HepG2 (cell line): ENCODE measurements around the gene ELP6. TPM values are rescaled to one million over a fixed set of nuclear protein-coding genes. Genes with fewer than 3 reads are reported as not detected.
A peak's percentile ranks its signal among the peaks of the same experiment; 100 is the strongest.

ENCODE experiments used
- ATF7 ChIP-seq, 2 experiments: fragments of 450-650 bp in 1 of 2; sonication (generic) in 1 of 2; formaldehyde crosslinking in 1 of 2; IDR thresholded peaks; 2 replicates each; pipeline versions ENCODE4 v1.4.0 to v1.6.1; 2016 to 2020; ENCODE audit warnings: antibody characterized with exemption in 1 of 2, mild to moderate bottlenecking in 1 of 2, missing genetic modification reagents in 1 of 2
- DR1 ChIP-seq: sonication (generic); formaldehyde crosslinking; IDR thresholded peaks from 2 replicates; pipeline ENCODE4 v1.8.0; 2021; ENCODE audit warnings: mild to moderate bottlenecking, missing genetic modification reagents, inconsistent platforms
- HNRNPK ChIP-seq: fragments of 200-400 bp; formaldehyde crosslinking; IDR thresholded peaks from 2 replicates; pipeline ENCODE4 v1.6.1; 2018; ENCODE audit warnings: low read length, low read depth, moderate library complexity, mild to moderate bottlenecking; ENCODE audit not compliant: poor library complexity, severe bottlenecking
- KMT2B ChIP-seq: IDR thresholded peaks from 2 replicates; pipeline ENCODE4 v1.6.1; 2016; ENCODE audit warnings: missing genetic modification reagents, missing compliant biosample characterization
- NFYB ChIP-seq: sonication (generic); formaldehyde crosslinking; IDR thresholded peaks from 2 replicates; pipeline ENCODE4 v1.4.0; 2020; ENCODE audit warnings: missing genetic modification reagents
- REPIN1 ChIP-seq: sonication (generic); formaldehyde crosslinking; IDR thresholded peaks from 2 replicates; pipeline ENCODE4 v1.8.0; 2022; ENCODE audit warnings: missing genetic modification reagents, low read depth, mild to moderate bottlenecking, borderline replicate concordance
- RFX3 ChIP-seq: IDR thresholded peaks from 2 replicates; pipeline ENCODE4 v1.6.1; 2016; ENCODE audit warnings: missing biosample characterization, missing genetic modification reagents
- SRSF1 ChIP-seq: fragments of 200-400 bp; formaldehyde crosslinking; optimal IDR thresholded peaks from 2 replicates; pipeline ENCODE3; 2017; ENCODE audit warnings: mild to moderate bottlenecking, low read depth, low read length, moderate library complexity
- TBX3 ChIP-seq: fragments of 450-650 bp; IDR thresholded peaks from 2 replicates; pipeline ENCODE4 v1.6.1; 2017; ENCODE audit warnings: antibody characterized with exemption, mild to moderate bottlenecking, inconsistent platforms, borderline replicate concordance
- THYN1 ChIP-seq: sonication (generic); formaldehyde crosslinking; IDR thresholded peaks from 2 replicates; pipeline ENCODE4 v1.8.1; 2023; ENCODE audit warnings: low read depth, mild to moderate bottlenecking, moderate library complexity, missing genetic modification reagents, borderline replicate concordance
- ZBTB1 ChIP-seq: sonication (generic); formaldehyde crosslinking; IDR thresholded peaks from 2 replicates; pipeline ENCODE4 v1.4.0; 2020; ENCODE audit warnings: missing genetic modification reagents, borderline replicate concordance
- ZKSCAN5 ChIP-seq: sonication (generic); formaldehyde crosslinking; IDR thresholded peaks from 2 replicates; pipeline ENCODE4 v1.5.1; 2020; ENCODE audit warnings: mild to moderate bottlenecking, missing genetic modification reagents
- ZKSCAN8 ChIP-seq: IDR thresholded peaks from 2 replicates; pipeline ENCODE4 v1.6.1; 2016; ENCODE audit warnings: borderline replicate concordance, missing genetic modification reagents, missing compliant biosample characterization
- ZNF282 ChIP-seq: fragments of 450-650 bp; IDR thresholded peaks from 2 replicates; pipeline ENCODE4 v1.6.1; 2018; ENCODE audit not compliant: partially characterized antibody
- ZNF367 ChIP-seq: sonication (generic); formaldehyde crosslinking; IDR thresholded peaks from 2 replicates; pipeline ENCODE4 v1.4.0; 2020; ENCODE audit warnings: missing genetic modification reagents, borderline replicate concordance
- ZNF468 ChIP-seq: sonication (generic); formaldehyde crosslinking; IDR thresholded peaks from 2 replicates; pipeline ENCODE4 v1.8.0; 2022; ENCODE audit warnings: mild to moderate bottlenecking, moderate library complexity, missing genetic modification reagents
- ZNF550 ChIP-seq: sonication (generic); formaldehyde crosslinking; IDR thresholded peaks from 2 replicates; pipeline ENCODE4 v1.4.0; 2020; ENCODE audit warnings: mild to moderate bottlenecking, missing genetic modification reagents, borderline replicate concordance
- ZNF570 ChIP-seq: sonication (generic); formaldehyde crosslinking; IDR thresholded peaks from 2 replicates; pipeline ENCODE4 v1.4.0; 2020; ENCODE audit warnings: mild to moderate bottlenecking, missing genetic modification reagents, borderline replicate concordance
- ZNF75D ChIP-seq: sonication (generic); formaldehyde crosslinking; IDR thresholded peaks from 2 replicates; pipeline ENCODE4 v1.8.1; 2023; ENCODE audit warnings: missing genetic modification reagents, mild to moderate bottlenecking, borderline replicate concordance
- ZNF772 ChIP-seq: sonication (generic); formaldehyde crosslinking; IDR thresholded peaks from 2 replicates; pipeline ENCODE4 v1.5.0; 2020; ENCODE audit warnings: mild to moderate bottlenecking, missing genetic modification reagents
- ZSCAN20 ChIP-seq: sonication (generic); formaldehyde crosslinking; IDR thresholded peaks from 2 replicates; pipeline ENCODE4 v1.4.0; 2020; ENCODE audit warnings: missing genetic modification reagents, mild to moderate bottlenecking, borderline replicate concordance
- polyA plus RNA-seq, 8 experiments: library from polyadenylated mRNA; depleted of rRNA in 3 of 8; stranded (reverse) in 7 of 8; unstranded in 1 of 8; fragments of >200 nt; fragmentation: Illumina TruSeq in 4 of 8; extraction: Trizol in 4 of 8; gene quantifications; 2 replicates each; pipeline versions ENCODE4 v1.2.1 to v1.2.3, GENCODE V29; 2011 to 2016; ENCODE audit warnings: low read depth in 4 of 8, missing spikeins in 1 of 8, mixed read lengths in 1 of 8; ENCODE audit not compliant: insufficient read depth in 1 of 8
- total RNA-seq, 5 experiments: library from RNA; depleted of rRNA; stranded (reverse); fragments of >200 nt; fragmentation: Illumina TruSeq; extraction: Trizol; gene quantifications; 2 replicates each; pipeline ENCODE4 v1.2.3, GENCODE V29; 2016; ENCODE audit warnings: low read depth in 1 of 5
- TF ChIP-seq, protein P1 (sequence below): sonication (generic); formaldehyde crosslinking; IDR thresholded peaks from 2 replicates; pipeline ENCODE4 v1.9.0; 2021; ENCODE audit warnings: missing genetic modification reagents, borderline replicate concordance
- TF ChIP-seq, protein P2 (sequence below): IDR thresholded peaks from 2 replicates; pipeline ENCODE4 v1.6.1; 2016
- TF ChIP-seq, protein P3 (sequence below): sonication (generic); formaldehyde crosslinking; IDR thresholded peaks from 2 replicates; pipeline ENCODE4 v1.5.0; 2020; ENCODE audit warnings: mild to moderate bottlenecking, missing genetic modification reagents, moderate library complexity

The ELP6 gene
- total and polyA plus RNA-seq, 2 of the 13 experiments (the other 11 are each of a cell fraction or from before 2014, with no cell fraction given): 45.0 to 49.3 TPM

DNA sequence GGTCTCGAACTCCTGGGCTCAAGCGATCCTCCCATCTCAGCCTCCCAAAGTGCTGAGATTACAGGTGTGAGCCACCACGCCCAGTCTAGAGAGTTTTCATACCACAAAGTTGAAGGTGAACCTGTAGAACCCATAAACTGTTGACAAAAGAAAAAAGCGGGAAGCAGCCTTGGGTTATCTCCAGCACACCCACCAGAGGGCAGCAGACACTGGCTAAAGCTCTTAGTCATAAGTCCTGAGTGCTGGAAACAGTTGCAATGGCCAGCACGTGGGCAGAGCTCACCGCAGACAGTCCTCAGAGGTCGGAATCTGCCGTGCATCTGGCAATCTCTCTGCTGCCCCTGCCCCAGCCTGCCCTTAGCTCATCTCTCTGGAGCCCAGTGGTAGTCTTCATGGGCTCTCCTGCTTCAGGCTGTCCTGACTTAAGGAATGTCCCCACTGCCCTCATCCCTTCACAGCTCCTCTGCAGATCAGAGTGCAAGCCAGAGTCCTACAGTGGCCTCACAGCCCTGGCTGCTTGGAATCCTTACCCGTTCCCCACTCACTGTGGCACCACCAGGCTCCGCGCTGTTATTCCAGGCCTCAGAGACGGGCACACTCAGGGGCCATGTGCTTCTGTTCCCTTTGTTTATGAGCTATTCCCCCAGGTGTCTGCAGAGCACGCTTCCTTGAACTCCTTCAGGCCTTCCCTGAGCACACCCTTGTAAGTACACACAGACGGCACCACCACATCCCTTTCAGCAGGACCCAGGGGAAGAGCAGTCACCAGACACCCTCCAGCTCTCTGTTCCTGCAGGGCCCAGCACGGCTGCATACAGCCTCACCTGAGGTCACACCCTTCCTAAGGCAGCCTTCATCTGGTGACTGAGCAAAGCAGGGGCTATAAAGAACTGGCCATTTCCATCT is 8.8 kb upstream of the ELP6 start (continued):
- peak; percentile 68; the same call in 1 of the 2 replicates for TF ChIP-seq ZKSCAN8
- no peak; the same call in 1 of the 2 replicates for TF ChIP-seq KMT2B
- no peak for TF ChIP-seq ZKSCAN5 (CRISPR knock-in tag)
- TF ChIP-seq HNRNPK: no peak
- 0 out of 2 replicates have a peak, but pooled peaks have one; percentile 55 for TF ChIP-seq ZNF772 (CRISPR knock-in tag)
- TF ChIP-seq ZNF75D (CRISPR knock-in tag): no peak
- no peak for TF ChIP-seq ZNF468 (CRISPR knock-in tag)
- TF ChIP-seq ATF7 (IDR thresholded peaks at IDR 0.05): no peak
- no peak for TF ChIP-seq ATF7 (CRISPR knock-in tag; IDR thresholded peaks at IDR 0.05)
- TF ChIP-seq, protein P1, sequence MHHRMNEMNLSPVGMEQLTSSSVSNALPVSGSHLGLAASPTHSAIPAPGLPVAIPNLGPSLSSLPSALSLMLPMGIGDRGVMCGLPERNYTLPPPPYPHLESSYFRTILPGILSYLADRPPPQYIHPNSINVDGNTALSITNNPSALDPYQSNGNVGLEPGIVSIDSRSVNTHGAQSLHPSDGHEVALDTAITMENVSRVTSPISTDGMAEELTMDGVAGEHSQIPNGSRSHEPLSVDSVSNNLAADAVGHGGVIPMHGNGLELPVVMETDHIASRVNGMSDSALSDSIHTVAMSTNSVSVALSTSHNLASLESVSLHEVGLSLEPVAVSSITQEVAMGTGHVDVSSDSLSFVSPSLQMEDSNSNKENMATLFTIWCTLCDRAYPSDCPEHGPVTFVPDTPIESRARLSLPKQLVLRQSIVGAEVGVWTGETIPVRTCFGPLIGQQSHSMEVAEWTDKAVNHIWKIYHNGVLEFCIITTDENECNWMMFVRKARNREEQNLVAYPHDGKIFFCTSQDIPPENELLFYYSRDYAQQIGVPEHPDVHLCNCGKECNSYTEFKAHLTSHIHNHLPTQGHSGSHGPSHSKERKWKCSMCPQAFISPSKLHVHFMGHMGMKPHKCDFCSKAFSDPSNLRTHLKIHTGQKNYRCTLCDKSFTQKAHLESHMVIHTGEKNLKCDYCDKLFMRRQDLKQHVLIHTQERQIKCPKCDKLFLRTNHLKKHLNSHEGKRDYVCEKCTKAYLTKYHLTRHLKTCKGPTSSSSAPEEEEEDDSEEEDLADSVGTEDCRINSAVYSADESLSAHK: no peak
- TF ChIP-seq RFX3 (CRISPR knock-in tag): no peak
- TF ChIP-seq ZNF570 (CRISPR knock-in tag): no peak
- no peak for TF ChIP-seq TBX3
- no peak for TF ChIP-seq ZNF550 (CRISPR knock-in tag)
- TF ChIP-seq ZSCAN20: no peak
- TF ChIP-seq DR1 (CRISPR knock-in tag): no peak
- TF ChIP-seq NFYB (CRISPR knock-in tag): no peak
- no peak for TF ChIP-seq ZNF282
- TF ChIP-seq THYN1 (CRISPR knock-in tag): no peak
- TF ChIP-seq ZBTB1 (CRISPR knock-in tag): no peak
- TF ChIP-seq, protein P2, sequence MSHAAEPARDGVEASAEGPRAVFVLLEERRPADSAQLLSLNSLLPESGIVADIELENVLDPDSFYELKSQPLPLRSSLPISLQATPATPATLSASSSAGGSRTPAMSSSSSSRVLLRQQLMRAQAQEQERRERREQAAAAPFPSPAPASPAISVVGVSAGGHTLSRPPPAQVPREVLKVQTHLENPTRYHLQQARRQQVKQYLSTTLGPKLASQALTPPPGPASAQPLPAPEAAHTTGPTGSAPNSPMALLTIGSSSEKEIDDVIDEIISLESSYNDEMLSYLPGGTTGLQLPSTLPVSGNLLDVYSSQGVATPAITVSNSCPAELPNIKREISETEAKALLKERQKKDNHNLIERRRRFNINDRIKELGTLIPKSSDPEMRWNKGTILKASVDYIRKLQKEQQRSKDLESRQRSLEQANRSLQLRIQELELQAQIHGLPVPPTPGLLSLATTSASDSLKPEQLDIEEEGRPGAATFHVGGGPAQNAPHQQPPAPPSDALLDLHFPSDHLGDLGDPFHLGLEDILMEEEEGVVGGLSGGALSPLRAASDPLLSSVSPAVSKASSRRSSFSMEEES (CRISPR knock-in tag): peak; percentile 66
- TF ChIP-seq, protein P3, sequence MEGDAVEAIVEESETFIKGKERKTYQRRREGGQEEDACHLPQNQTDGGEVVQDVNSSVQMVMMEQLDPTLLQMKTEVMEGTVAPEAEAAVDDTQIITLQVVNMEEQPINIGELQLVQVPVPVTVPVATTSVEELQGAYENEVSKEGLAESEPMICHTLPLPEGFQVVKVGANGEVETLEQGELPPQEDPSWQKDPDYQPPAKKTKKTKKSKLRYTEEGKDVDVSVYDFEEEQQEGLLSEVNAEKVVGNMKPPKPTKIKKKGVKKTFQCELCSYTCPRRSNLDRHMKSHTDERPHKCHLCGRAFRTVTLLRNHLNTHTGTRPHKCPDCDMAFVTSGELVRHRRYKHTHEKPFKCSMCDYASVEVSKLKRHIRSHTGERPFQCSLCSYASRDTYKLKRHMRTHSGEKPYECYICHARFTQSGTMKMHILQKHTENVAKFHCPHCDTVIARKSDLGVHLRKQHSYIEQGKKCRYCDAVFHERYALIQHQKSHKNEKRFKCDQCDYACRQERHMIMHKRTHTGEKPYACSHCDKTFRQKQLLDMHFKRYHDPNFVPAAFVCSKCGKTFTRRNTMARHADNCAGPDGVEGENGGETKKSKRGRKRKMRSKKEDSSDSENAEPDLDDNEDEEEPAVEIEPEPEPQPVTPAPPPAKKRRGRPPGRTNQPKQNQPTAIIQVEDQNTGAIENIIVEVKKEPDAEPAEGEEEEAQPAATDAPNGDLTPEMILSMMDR (CRISPR knock-in tag): peak; percentile 96
- TF ChIP-seq ZNF367: no peak
- TF ChIP-seq REPIN1 (CRISPR knock-in tag): peak; percentile 93
- no peak for TF ChIP-seq SRSF1
